ENCODE results near the gene ATP7B.

Gene ATP7B

GRCh38 chr13:52024481-52024880 lies 13.2 kb upstream of the ATP7B start, which contains the start of gene UTP14C:
Gene UTP14C, plus strand, starts transcription at chr13:52024691. Its CDS starts 4,114 bp downstream, at chr13:52028805.
- DNase-seq (ENCODE audit: low read depth): no peak
- TF ChIP-seq CTCF (IDR thresholded peaks at IDR 0.05; ENCODE audit: low read length, missing control alignments): no peak
- H3K4me3 ChIP-seq (replicated peaks; ENCODE audit: low read depth, low read length): no peak within 1 kb of the TSS

- no peak overlapping the region for H3K4me3 ChIP-seq (replicated peaks; ENCODE audit: low read depth, low read length)
- no peak for DNase-seq (ENCODE audit: low read depth)
- TF ChIP-seq CTCF (IDR thresholded peaks at IDR 0.05; ENCODE audit: low read length, missing control alignments): no peak
Observed at GRCh38 chr13:52022356-52022755, 11.1 kb upstream of the ATP7B start.

- no peak for TF ChIP-seq CTCF (IDR thresholded peaks at IDR 0.05; ENCODE audit: low read length, missing control alignments)
- no peak overlapping the region for H3K4me3 ChIP-seq (replicated peaks; ENCODE audit: low read depth, low read length)
- DNase-seq (ENCODE audit: low read depth): no peak
Observed at GRCh38 chr13:52020191-52020590, 8.9 kb upstream of the ATP7B start.

GRCh38 chr13:52016296-52016695 lies 5.0 kb upstream of the ATP7B start:
- H3K4me3 ChIP-seq (replicated peaks; ENCODE audit: low read depth, low read length): no peak overlapping the region
- DNase-seq (ENCODE audit: low read depth): no peak

GRCh38 chr13:52012512-52012836 lies 1.2 kb upstream of the ATP7B start:
- no peak for TF ChIP-seq CTCF (IDR thresholded peaks at IDR 0.05; ENCODE audit: low read length, missing control alignments)
- H3K4me3 ChIP-seq (replicated peaks; ENCODE audit: low read depth, low read length): peak overlapping the region; percentile 75
- DNase-seq (ENCODE audit: low read depth): no peak

More at GRCh38 chr13:52016296-52016695, 5.0 kb upstream of the ATP7B start:
- no peak for TF ChIP-seq CTCF (IDR thresholded peaks at IDR 0.05; ENCODE audit: low read length, missing control alignments)

GRCh38 chr13:52011632-52012511 lies 622 bp upstream of the ATP7B start, which contains the start of gene ALG11:
Gene ALG11, plus strand, starts transcription at chr13:52012398. Its CDS starts 21 bp downstream, at chr13:52012419.
- no peak for TF ChIP-seq CTCF (IDR thresholded peaks at IDR 0.05; ENCODE audit: low read length, missing control alignments)
- H3K4me3 ChIP-seq (replicated peaks; ENCODE audit: low read depth, low read length): peak within 1 kb of the TSS; percentile 75
- peak; percentile 98 for DNase-seq (ENCODE audit: low read depth)
